PC-9 (cell line): Measurements from ENCODE around the gene ANKS4B. TPM values are rescaled to one million over a fixed set of nuclear protein-coding genes. Genes with fewer than 3 reads are reported as not detected.

Source experiments
- BruUV-seq: library from RNA; stranded (reverse); fragments of 400-500 nt; replicated peaks from 2 replicates; lab custom pipeline; 2021; lab: Mats Ljungman, UMichigan
- CTCF ChIA-PET: fragments of 300-600 bp; sonication (Branson Sonifier 250); formaldehyde crosslinking; loops from one replicate; lab custom pipeline; 2022; ENCODE audit warnings: antibody characterized with exemption; lab: Charles Lee
- POLR2A ChIA-PET: fragments of 300-600 bp; sonication (Branson Sonifier 250); formaldehyde crosslinking; loops from one replicate; lab custom pipeline; 2022; ENCODE audit warnings: antibody characterized with exemption; ENCODE audit not compliant: unreplicated experiment; lab: Charles Lee
- DNase-seq, 2 experiments: peaks; one replicate each; pipeline versions ENCODE4 v3.0.0 to v3.0.0-alpha.2; 2015 to 2022; ENCODE audit warnings: mixed read lengths in 1 of 2
- H2AFZ ChIP-seq: fragments of 200-600 bp; sonication (generic); 2 replicates; pipeline ENCODE4 v1.8.1; 2017; ENCODE audit warnings: antibody characterized with exemption
- H3F3A ChIP-seq: fragments of 200-600 bp; sonication (generic); 2 replicates; pipeline ENCODE4 v1.8.1; 2017; ENCODE audit warnings: antibody characterized with exemption, mild to moderate bottlenecking, low read depth; ENCODE audit not compliant: insufficient read depth
- H3K27ac ChIP-seq: fragments of 200-600 bp; sonication (generic); 2 replicates; pipeline ENCODE4 v1.6.1; 2016; ENCODE audit warnings: mixed run types
- H3K27me3 ChIP-seq: fragments of 200-600 bp; sonication (generic); 2 replicates; pipeline ENCODE4 v1.6.1; 2016; ENCODE audit warnings: low read depth, mixed run types; ENCODE audit not compliant: insufficient read depth
- H3K36me3 ChIP-seq: fragments of 200-600 bp; sonication (generic); 2 replicates; pipeline ENCODE4 v1.6.1; 2016; ENCODE audit warnings: low read depth, mixed run types
- H3K4me1 ChIP-seq: fragments of 200-600 bp; sonication (generic); replicated peaks from 2 replicates; pipeline ENCODE4 v1.6.1; 2016; ENCODE audit warnings: mixed run types; ENCODE audit not compliant: insufficient read depth
- H3K4me2 ChIP-seq: fragments of 200-600 bp; sonication (generic); 2 replicates; pipeline ENCODE4 v1.6.1; 2017; ENCODE audit warnings: mixed run types
- H3K4me3 ChIP-seq: fragments of 200-600 bp; sonication (generic); 2 replicates; pipeline ENCODE4 v1.6.1; 2016; ENCODE audit warnings: mixed run types
- H3K79me2 ChIP-seq: fragments of 200-600 bp; sonication (generic); 2 replicates; pipeline ENCODE4 v1.6.1; 2017; ENCODE audit warnings: low read depth, mixed run types
- H3K9me2 ChIP-seq: fragments of 200-600 bp; sonication (generic); 2 replicates; pipeline ENCODE4 v1.8.1; 2017; ENCODE audit warnings: mild to moderate bottlenecking; ENCODE audit not compliant: insufficient read depth
- H3K9me3 ChIP-seq: fragments of 200-600 bp; sonication (generic); 2 replicates; pipeline ENCODE4 v1.8.1; 2016; ENCODE audit warnings: low read depth; ENCODE audit not compliant: insufficient read depth
- H4K20me1 ChIP-seq: fragments of 200-600 bp; sonication (generic); 2 replicates; pipeline ENCODE4 v1.8.1; 2017; ENCODE audit not compliant: insufficient read depth
- CTCF ChIP-seq: fragments of 200-600 bp; sonication (generic); conservative IDR thresholded peaks from 2 replicates; pipeline ENCODE4 v1.6.1; 2017; ENCODE audit warnings: mixed run types, antibody characterized with exemption, mild to moderate bottlenecking, moderate library complexity
- EZH2 ChIP-seq: fragments of 200-600 bp; sonication (generic); IDR thresholded peaks from 2 replicates; pipeline ENCODE4 v1.8.0; 2017; ENCODE audit warnings: antibody characterized with exemption, low read depth
- intact Hi-C: fragments of 100-400 bp; cut with micrococcal nuclease; formaldehyde crosslinking; loops from one replicate; pipeline ENCODE4 v1.10.0; 2022; ENCODE audit not compliant: unreplicated experiment
- total RNA-seq: library from RNA; stranded (reverse); gene quantifications from 2 replicates; pipeline ENCODE4 v1.2.3, GENCODE V29; 2021

ANKS4B gene
- total RNA-seq, 1 experiment from 2014 or later: not detected

GRCh38 chr16:21301168-21301894 lies 67.8 kb downstream of the ANKS4B start:
- Histone ChIP-seq H3K9me2 (no peaks in the 10 kb centered on the region), H3K79me2 (peaks cover 5% of the 10 kb centered on the region; the same call in 1 of the 2 replicates), H3K4me3 (peak overlapping the region; percentile 88), H4K20me1 (no peaks in the 10 kb centered on the region), H3K4me2 (peak overlapping the region; percentile 82), H3K4me1 (peaks cover 22% of the 10 kb centered on the region), H2AFZ (peak overlapping the region; percentile 97), H3F3A (peaks cover 14% of the 10 kb centered on the region; the same call in 1 of the 2 replicates), H3K9me3 (no peaks in the 10 kb centered on the region), H3K27ac (peak overlapping the region; percentile 85), H3K27me3 (no peaks in the 10 kb centered on the region), H3K36me3 (no peaks in the 10 kb centered on the region)
- intact Hi-C loops: loop anchor here (2.0 to 10.0 kb wide), 5 partner anchors 263 to 1021 kb away; partner anchors contain the start of genes DCUN1D3, ERI2, LYRM1 and REXO5
- no TSS peak for BruUV-seq
- POLR2A ChIA-PET: interaction anchor here (0.5 to 0.8 kb wide), 5 partner anchors 120 to 1096 kb away, joined by 3 to 7 read pairs (median 6); no protein-coding TSS in a partner anchor
- DNase-seq: peak; percentile 79 to 88
- TF ChIP-seq CTCF (no peak; the same call in 1 of the 2 replicates), EZH2 (no peak)
- CTCF ChIA-PET: interaction anchor here (0.6 to 2.6 kb wide), 10 partner anchors 68 to 1018 kb away, joined by 3 to 20 read pairs (median 6); partner anchors contain the start of genes ANKS4B, ERI2, LDAF1 and REXO5

DNA sequence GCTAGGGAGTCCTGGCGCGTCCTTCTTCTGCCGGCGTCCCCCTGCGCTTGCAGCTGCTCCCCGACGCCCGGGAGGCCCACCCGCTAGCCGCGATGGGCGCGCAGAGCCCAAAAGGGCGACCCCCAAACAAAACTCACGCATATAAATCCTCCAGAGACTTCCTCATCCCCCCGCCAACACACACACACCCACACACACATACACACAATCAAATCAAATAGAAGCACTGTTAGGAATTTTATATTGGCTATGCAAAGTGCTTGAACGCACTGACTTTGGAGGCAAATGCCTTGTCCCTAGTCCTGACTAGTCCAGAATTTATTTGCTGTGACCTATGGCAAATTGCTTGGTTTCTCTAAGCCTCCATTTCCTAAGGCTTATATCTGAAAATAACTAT lies 68.4 kb downstream of the ANKS4B start:
- BruUV-seq: no TSS peak
- Histone ChIP-seq H2AFZ (peak overlapping the region; percentile 97), H3K79me2 (peaks cover 5% of the 10 kb centered on the region; the same call in 1 of the 2 replicates), H3F3A (peaks cover 14% of the 10 kb centered on the region; the same call in 1 of the 2 replicates), H3K4me1 (peaks cover 22% of the 10 kb centered on the region), H3K36me3 (no peaks in the 10 kb centered on the region), H3K27me3 (no peaks in the 10 kb centered on the region), H4K20me1 (no peaks in the 10 kb centered on the region), H3K27ac (peak overlapping the region; percentile 85), H3K9me2 (no peaks in the 10 kb centered on the region), H3K9me3 (no peaks in the 10 kb centered on the region), H3K4me3 (peak overlapping the region; percentile 88), H3K4me2 (peak overlapping the region; percentile 82)
- ChIA-PET CTCF (interaction anchor here (0.6 to 2.6 kb wide), 3 partner anchors 116 to 1395 kb away, joined by 3 to 20 read pairs (median 4); no protein-coding TSS in a partner anchor), POLR2A (interaction anchor here (0.5 to 0.8 kb wide), 3 partner anchors 121 to 1096 kb away, joined by 3 to 7 read pairs (median 4); no protein-coding TSS in a partner anchor)
- DNase-seq: no peak
- TF ChIP-seq CTCF (no peak; the same call in 1 of the 2 replicates), EZH2 (no peak)
- intact Hi-C loops: loop anchor here (2.0 to 10.0 kb wide), 5 partner anchors 263 to 1020 kb away; partner anchors contain the start of genes DCUN1D3, ERI2, LYRM1 and REXO5

GRCh38 chr16:21302454-21302853 lies 69.0 kb downstream of the ANKS4B start:
- Histone ChIP-seq H3K36me3 (no peaks in the 10 kb centered on the region), H2AFZ (peak overlapping the region; percentile 97; the same call in 1 of the 2 replicates), H3F3A (peaks cover 14% of the 10 kb centered on the region; the same call in 1 of the 2 replicates), H4K20me1 (no peaks in the 10 kb centered on the region), H3K4me1 (peaks cover 22% of the 10 kb centered on the region), H3K27me3 (no peaks in the 10 kb centered on the region), H3K4me3 (peak overlapping the region; percentile 88), H3K79me2 (peaks cover 5% of the 10 kb centered on the region; the same call in 1 of the 2 replicates), H3K27ac (peak overlapping the region; percentile 85; the same call in 1 of the 2 replicates), H3K4me2 (peak overlapping the region; percentile 82), H3K9me3 (no peaks in the 10 kb centered on the region), H3K9me2 (no peaks in the 10 kb centered on the region)
- ChIA-PET CTCF (interaction anchor here (0.6 to 0.7 kb wide), 2 partner anchors 116 to 1396 kb away, joined by 3 to 4 read pairs; no protein-coding TSS in a partner anchor), POLR2A (no interaction called here)
- intact Hi-C loops: loop anchor here (5.0 to 10.0 kb wide), 3 partner anchors 262 to 1020 kb away; partner anchors contain the start of genes DCUN1D3 and LYRM1
- TSS peak; percentile 45 for BruUV-seq
- TF ChIP-seq CTCF (no peak), EZH2 (no peak)
- DNase-seq: no peak
